ENCODE results near the gene EDAR.

EDAR gene

GRCh38 chr2:108988796-108989713, at the start of gene EDAR:
Gene EDAR (minus strand): TSS chr2:108989220. CDS start chr2:108931014, 58,206 bp downstream.
- DNase-seq (ENCODE audit: low spot score), result peak; percentile 32

GRCh38 chr2:109033171-109033570, 44.2 kb upstream of the EDAR start:
- DNase-seq (ENCODE audit: low spot score), result no peak

DNA sequence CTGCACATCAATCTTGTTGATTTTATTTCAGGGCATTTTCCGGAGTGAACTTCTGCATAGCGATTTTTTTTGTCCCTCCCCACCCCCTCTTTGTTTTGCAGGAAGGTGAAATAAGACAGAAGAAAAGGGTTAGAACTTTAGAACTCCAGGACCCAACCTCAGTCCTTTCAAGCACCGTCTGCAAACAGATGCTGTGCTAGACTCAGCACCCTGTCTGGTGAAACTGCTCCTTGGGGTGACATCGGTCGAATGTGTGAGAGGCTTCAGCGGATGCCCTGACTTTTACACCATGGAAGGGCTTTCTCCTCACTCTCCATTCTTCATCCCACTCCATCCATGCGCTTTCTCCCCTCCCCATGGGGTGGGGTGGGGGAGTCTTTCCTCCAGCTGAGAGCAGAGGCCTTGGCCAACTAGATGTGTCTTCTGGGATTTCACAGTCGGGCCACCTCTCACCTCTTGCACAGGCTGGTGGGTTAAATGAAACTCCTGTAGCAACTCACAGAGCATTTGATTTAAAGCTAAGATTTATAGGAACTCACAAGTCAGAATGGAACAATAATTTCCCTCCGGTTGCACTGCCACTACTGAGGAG, 43.3 kb upstream of the EDAR start:
- no peak for DNase-seq (ENCODE audit: low spot score)

GRCh38 chr2:109031476-109032228, 42.6 kb upstream of the EDAR start:
- DNase-seq (ENCODE audit: low spot score), result no peak

DNA sequence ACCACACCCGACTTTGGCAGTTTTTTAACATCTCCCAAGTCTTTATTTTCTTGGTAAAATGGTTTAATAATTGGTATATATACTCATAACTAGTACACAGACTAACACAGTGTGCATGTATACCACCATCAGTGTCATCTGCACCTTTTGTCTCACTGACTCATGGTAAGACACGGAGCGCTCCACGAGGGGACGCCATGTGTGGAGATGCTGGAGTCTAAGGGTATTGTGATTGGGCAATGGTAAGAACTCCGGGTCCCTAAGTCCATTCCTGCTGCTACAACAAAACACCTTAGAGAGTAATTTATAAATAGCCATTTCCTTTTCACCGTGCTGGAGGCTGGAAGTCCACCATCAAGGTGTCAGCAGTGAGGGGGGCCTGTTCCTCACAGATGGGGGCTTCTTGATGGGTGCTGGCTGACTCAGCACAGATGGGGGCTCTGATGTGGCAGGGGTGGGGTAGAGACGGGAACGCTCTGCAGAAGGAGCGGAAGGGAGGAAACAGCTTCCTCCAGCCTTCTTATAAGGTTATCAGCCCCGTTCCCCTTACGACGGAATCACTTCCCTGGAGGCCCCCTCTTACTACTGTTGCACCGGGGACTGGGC, 42.0 kb upstream of the EDAR start:
- DNase-seq (ENCODE audit: low spot score), result no peak

DNA sequence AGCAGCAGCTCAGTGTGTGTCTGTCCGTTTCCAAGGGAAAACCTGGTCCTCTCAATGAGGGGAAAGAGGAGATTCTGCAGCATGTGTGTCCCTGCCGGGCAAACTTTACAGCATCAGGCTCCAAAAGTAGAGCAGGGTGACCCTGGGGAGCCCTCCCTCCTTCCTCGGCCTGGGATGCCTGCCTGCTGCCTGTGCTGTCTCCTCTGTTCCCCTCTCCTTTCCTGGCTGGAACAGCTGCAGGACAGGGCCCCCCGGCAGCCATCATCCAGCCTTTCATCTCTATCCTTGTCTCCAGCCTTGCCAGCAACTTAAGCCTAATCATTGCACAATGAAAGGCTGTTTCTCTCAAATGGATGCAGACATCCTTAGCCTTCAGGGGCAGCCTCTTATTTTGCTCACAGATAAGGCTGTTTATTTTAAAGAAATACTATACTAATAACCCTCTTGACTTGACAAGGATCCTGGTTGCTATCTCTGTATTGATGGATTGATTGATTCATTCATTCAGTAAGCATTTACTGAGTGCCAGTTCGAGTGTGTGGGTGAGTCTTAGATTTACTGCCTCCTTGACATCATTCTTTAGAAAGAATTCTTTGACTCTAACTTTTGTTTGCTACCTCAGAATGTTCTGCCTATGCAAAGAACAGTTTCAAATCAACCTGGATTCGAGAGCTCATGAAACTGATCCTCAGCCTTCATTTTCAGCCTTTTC, 40.6 kb upstream of the EDAR start:
- no peak for DNase-seq (ENCODE audit: low spot score)

DNA sequence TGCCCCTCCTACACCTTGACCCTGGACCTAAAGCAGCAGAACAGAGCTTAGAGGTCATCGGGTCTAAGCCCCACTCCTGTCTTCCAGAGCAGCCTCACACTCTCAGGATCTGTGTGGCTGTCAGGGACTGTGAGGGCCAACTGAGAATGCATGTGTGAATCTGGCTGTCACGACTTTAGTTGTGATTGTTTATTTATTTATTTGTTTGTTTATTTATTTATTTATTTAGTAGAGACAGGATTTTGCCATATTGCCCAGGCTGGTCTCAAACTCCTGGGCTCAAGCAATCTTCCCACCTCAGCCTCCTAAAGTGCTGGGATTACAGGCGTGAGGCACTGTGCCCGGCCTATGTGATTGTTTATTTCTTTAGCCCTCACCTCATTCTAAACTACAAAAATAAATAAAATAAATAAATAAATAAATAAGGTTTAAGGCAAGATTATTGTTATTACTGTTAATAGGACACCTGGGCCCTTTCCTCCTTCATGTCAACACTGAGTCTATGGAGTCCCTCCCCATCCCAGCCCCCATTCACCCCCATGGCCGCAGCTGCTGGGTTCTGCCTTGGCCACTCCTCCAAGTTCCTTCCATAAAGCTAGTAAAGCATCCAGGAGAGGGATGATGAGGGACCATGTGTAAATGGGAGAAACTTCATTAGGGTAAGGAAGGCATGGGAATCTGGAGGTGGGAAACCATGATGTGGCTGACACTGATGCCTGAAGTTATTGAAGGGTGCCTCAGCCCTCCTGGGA, 39.9 kb upstream of the EDAR start:
- no peak for DNase-seq (ENCODE audit: low spot score)

- DNase-seq (ENCODE audit: low spot score), result no peak
These were observed 39.3 kb upstream of the EDAR start for GRCh38 chr2:109028277-109028676.

- no peak for DNase-seq (ENCODE audit: low spot score)
These were observed 38.7 kb upstream of the EDAR start for GRCh38 chr2:109027702-109028101.

- DNase-seq (ENCODE audit: low spot score), result no peak
These were observed 35.5 kb upstream of the EDAR start for GRCh38 chr2:109024477-109024876.

- DNase-seq (ENCODE audit: low spot score), result no peak
These were observed 32.9 kb upstream of the EDAR start for GRCh38 chr2:109021895-109022300.

DNA sequence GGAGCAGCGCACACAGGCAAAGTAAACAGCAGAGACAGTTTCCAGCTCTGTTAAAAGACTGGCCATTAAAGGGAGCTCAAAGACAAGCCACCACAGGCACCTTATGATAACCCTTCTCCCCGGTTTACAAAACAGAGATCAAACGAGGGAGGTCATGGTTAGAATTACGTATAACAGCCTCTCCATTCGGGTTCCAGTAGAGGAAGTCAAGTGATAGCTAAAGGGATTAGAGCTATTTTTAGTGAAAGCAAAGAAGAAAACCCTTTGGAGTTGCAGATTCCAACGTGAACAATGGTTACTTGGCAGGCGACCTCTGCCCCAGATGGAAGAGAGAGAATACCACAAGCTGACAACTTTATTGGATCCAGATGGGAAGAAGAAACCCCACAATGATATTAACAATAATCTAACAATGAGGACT, 31.2 kb upstream of the EDAR start:
- DNase-seq (ENCODE audit: low spot score), result no peak

DNA sequence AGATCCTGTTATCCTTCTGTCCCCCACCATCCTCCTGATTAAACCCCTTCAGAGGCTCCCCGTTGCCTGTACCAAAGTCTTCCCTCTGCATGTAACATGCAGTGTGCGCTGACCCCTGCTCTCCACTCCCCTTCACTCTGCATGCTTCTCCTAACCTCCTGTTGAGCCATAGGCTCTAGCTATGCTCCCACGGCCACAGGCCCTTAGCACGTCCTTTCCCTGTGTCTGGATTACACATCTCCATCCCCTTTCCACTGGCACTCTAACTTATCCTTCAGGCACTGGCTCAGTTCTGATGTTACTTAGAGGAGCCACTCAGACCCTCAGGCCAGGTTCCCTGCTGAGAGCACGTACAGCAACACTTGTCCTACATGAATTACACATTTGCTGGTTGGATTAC, 29.4 kb upstream of the EDAR start:
- DNase-seq (ENCODE audit: low spot score), result no peak

DNA sequence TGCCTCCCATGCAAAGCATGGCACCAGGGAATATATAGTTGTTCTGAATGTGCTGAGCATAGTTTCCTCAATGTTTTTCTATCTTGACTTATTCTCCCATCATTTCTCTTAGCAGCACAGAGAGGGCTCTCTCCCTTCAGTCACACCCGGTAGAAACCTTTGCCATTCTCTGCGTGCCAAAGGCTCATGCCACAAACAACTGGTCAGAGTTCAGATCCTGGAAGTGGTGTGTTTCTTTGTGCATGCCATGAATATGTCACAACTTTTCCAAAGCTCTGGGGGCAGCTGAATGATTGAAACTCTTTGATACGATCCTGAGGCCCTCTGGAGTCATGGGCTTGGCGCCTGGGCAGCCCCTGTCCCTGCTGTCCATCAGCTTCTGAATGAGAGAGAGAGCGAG, 28.0 kb upstream of the EDAR start:
- DNase-seq (ENCODE audit: low spot score), result no peak

GRCh38 chr2:109016376-109016775, 27.4 kb upstream of the EDAR start:
- DNase-seq (ENCODE audit: low spot score), result no peak

GRCh38 chr2:109014476-109014875, 25.5 kb upstream of the EDAR start:
- no peak for DNase-seq (ENCODE audit: low spot score)

DNA sequence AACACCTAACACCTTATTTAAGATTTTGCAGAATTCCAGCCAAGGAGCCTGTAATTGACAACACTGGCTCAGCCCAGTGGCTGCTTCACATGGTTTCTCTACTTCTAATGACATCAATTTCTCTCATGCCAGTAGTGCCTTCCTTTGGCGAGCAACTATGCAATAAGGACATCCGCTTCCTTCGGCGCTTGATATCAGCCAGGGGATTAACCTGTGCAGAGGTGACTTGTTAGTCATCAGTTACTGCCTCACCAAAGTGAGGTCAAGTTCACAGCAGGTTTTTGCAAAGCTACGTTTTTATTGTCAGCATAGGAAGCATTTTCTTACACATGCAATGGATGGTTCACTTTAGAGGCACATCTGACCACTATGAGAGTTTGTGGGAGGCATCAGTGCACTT, 24.0 kb upstream of the EDAR start:
- no peak for DNase-seq (ENCODE audit: low spot score)

GRCh38 chr2:109009920-109010610, 21.0 kb upstream of the EDAR start:
- no peak for DNase-seq (ENCODE audit: low spot score)

- DNase-seq (ENCODE audit: low spot score), result no peak
These were observed 18.0 kb upstream of the EDAR start for GRCh38 chr2:109006971-109007370.

DNA sequence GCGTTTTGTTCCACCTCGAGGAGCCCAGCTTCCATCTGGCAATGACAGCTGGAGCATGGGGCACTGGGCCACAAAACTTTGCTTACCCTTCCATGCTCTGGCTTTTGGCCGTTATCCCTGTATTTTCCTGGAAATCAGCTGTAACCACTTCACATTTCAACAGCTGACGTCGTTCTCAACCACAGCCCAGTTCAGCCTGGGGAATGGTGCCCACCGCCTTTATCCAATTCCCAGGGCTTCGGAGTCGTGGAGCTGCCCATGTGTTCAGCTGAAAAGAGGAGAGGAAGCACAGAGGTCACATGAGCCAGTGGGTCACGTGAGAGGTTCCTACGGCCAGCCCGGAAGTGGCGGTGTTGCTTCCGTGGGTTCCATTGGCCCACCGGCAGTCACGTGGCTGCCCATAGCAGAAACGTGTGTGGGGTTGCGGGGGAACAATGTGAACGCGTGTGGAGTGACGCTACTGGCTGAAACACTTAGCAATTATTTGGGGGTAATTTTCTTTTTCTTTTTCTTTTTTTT, 16.7 kb upstream of the EDAR start:
- no peak for DNase-seq (ENCODE audit: low spot score)

Data from cerebellar cortex (tissue), 1 donor.